HEK293 (cell line): ENCODE results near the gene RGS7.

ENCODE experiments used
- CTCF ChIA-PET: fragments of 350-600 bp; formaldehyde crosslinking; extraction: SDS; loops from one replicate; lab custom pipeline; 2021; ENCODE audit warnings: antibody characterized with exemption; lab: Yijun Ruan, JAX
- POLR2A ChIA-PET: fragments of 300-600 bp; formaldehyde crosslinking; extraction: SDS; loops from one replicate; lab custom pipeline; 2020; ENCODE audit warnings: antibody characterized with exemption, inconsistent platforms; lab: Yijun Ruan, JAX
- H3K27ac ChIP-seq: fragments of 200-500 bp; sonication (Bioruptor generic); 2 replicates; pipeline ENCODE4 v1.5.1; 2014; ENCODE audit warnings: low read depth, low read length, control low read depth, inconsistent platforms; ENCODE audit errors: extremely low read depth
- H3K36me3 ChIP-seq, 2 experiments: fragments of 200-500 bp in 1 of 2; sonication (Bioruptor generic) in 1 of 2; 1 replicate in 1 of 2; 2 replicates in 1 of 2; pipeline ENCODE4 v1.5.1; 2014 to 2017; ENCODE audit warnings: inconsistent platforms in 2 of 2, low read length in 2 of 2; ENCODE audit not compliant: control insufficient read depth in 2 of 2, insufficient read depth in 1 of 2
- H3K4me1 ChIP-seq: fragments of 200-500 bp; sonication (Bioruptor generic); 2 replicates; pipeline ENCODE4 v1.5.1; 2014; ENCODE audit warnings: mild to moderate bottlenecking, low read length, inconsistent platforms; ENCODE audit not compliant: control insufficient read depth, insufficient read depth
- H3K4me3 ChIP-seq: 2 replicates; pipeline ENCODE4 v1.5.1; 2011; ENCODE audit warnings: low read depth, mild to moderate bottlenecking, control low read depth, low read length, moderate library complexity
- H3K9me3 ChIP-seq: fragments of 200-500 bp; sonication (Bioruptor generic); 2 replicates; pipeline ENCODE4 v1.5.1; 2014; ENCODE audit warnings: low read depth, low read length, inconsistent platforms; ENCODE audit not compliant: control insufficient read depth, insufficient read depth
- KLF1 ChIP-seq: fragments of 450-650 bp; formaldehyde crosslinking; IDR thresholded peaks from 2 replicates; pipeline ENCODE4 v1.5.1; 2016; ENCODE audit warnings: missing biosample characterization, missing genetic modification characterization
- KLF10 ChIP-seq: fragments of 450-650 bp; IDR thresholded peaks from 2 replicates; pipeline ENCODE4 v1.5.1; 2018; ENCODE audit warnings: missing biosample characterization, mild to moderate bottlenecking, missing genetic modification characterization
- PRDM10 ChIP-seq: fragments of 450-650 bp; formaldehyde crosslinking; IDR thresholded peaks from 2 replicates; pipeline ENCODE4 v1.5.1; 2016; ENCODE audit warnings: missing biosample characterization, missing genetic modification characterization
- TSHZ1 ChIP-seq: fragments of 450-650 bp; formaldehyde crosslinking; IDR thresholded peaks from 2 replicates; pipeline ENCODE4 v1.5.1; 2016; ENCODE audit warnings: missing biosample characterization, missing genetic modification characterization, borderline replicate concordance
- ZBTB11 ChIP-seq: fragments of 450-650 bp; formaldehyde crosslinking; conservative IDR thresholded peaks from 2 replicates; pipeline ENCODE4 v1.5.1; 2016; ENCODE audit warnings: low read depth, missing biosample characterization, missing genetic modification characterization
- ZNF114 ChIP-seq: fragments of 450-650 bp; formaldehyde crosslinking; IDR thresholded peaks from 2 replicates; pipeline ENCODE4 v1.5.0; 2017; ENCODE audit warnings: missing biosample characterization, missing genetic modification characterization
- ZNF155 ChIP-seq: fragments of 450-650 bp; formaldehyde crosslinking; IDR thresholded peaks from 2 replicates; pipeline ENCODE4 v1.5.1; 2016; ENCODE audit warnings: missing biosample characterization, missing genetic modification characterization
- ZNF19 ChIP-seq: fragments of 450-650 bp; formaldehyde crosslinking; IDR thresholded peaks from 2 replicates; pipeline ENCODE4; 2016; ENCODE audit warnings: missing biosample characterization, missing genetic modification characterization, low read depth
- ZNF280C ChIP-seq: fragments of 450-650 bp; formaldehyde crosslinking; IDR thresholded peaks from 2 replicates; pipeline ENCODE4 v1.5.1; 2016; ENCODE audit warnings: missing biosample characterization, missing genetic modification characterization
- ZNF366 ChIP-seq: fragments of 450-650 bp; formaldehyde crosslinking; conservative IDR thresholded peaks from 2 replicates; pipeline ENCODE4 v1.5.1; 2016; ENCODE audit warnings: missing biosample characterization, missing genetic modification characterization
- ZNF37A ChIP-seq: fragments of 450-650 bp; IDR thresholded peaks from 2 replicates; pipeline ENCODE4 v1.5.1; 2018; ENCODE audit warnings: missing biosample characterization, missing genetic modification characterization
- ZNF423 ChIP-seq: fragments of 450-650 bp; formaldehyde crosslinking; IDR thresholded peaks from 2 replicates; pipeline ENCODE4 v1.5.1; 2016; ENCODE audit warnings: missing biosample characterization, missing genetic modification characterization
- ZNF513 ChIP-seq: fragments of 450-650 bp; IDR thresholded peaks from 2 replicates; pipeline ENCODE4 v1.5.1; 2018; ENCODE audit warnings: missing biosample characterization, missing genetic modification characterization
- ZNF521 ChIP-seq: fragments of 450-650 bp; formaldehyde crosslinking; IDR thresholded peaks from 2 replicates; pipeline ENCODE4 v1.5.1; 2017; ENCODE audit warnings: missing biosample characterization, mild to moderate bottlenecking, missing genetic modification characterization
- ZNF555 ChIP-seq: fragments of 450-650 bp; formaldehyde crosslinking; conservative IDR thresholded peaks from 2 replicates; pipeline ENCODE4 v1.5.1; 2017; ENCODE audit warnings: missing biosample characterization, mild to moderate bottlenecking, missing genetic modification characterization, inconsistent platforms
- ZNF560 ChIP-seq: fragments of 450-650 bp; formaldehyde crosslinking; IDR thresholded peaks from 2 replicates; pipeline ENCODE4 v1.5.1; 2017; ENCODE audit warnings: missing biosample characterization, missing genetic modification characterization, borderline replicate concordance
- ZNF623 ChIP-seq: fragments of 450-650 bp; formaldehyde crosslinking; IDR thresholded peaks from 2 replicates; pipeline ENCODE4 v1.5.1; 2016; ENCODE audit warnings: missing biosample characterization, missing genetic modification characterization
- ZNF704 ChIP-seq: fragments of 450-650 bp; formaldehyde crosslinking; IDR thresholded peaks from 2 replicates; pipeline ENCODE4 v1.5.1; 2016; ENCODE audit warnings: missing biosample characterization, missing genetic modification characterization
- ZNF707 ChIP-seq: fragments of 450-650 bp; formaldehyde crosslinking; IDR thresholded peaks from 2 replicates; pipeline ENCODE4 v1.5.1; 2016; ENCODE audit warnings: missing biosample characterization, missing genetic modification characterization

Gene RGS7

GRCh38 chr1:241125286-241125685 is 231.7 kb downstream of the RGS7 start (continued):
- no peak for TF ChIP-seq ZBTB11
- no peak for TF ChIP-seq ZNF521 (tag by site-specific recombination)
- no peak for TF ChIP-seq PRDM10 (tag by site-specific recombination)
- TF ChIP-seq ZNF19 (tag by site-specific recombination): no peak
- TF ChIP-seq, all 188 proteins: peak for 3

GRCh38 chr1:241118049-241118448 is 239.0 kb downstream of the RGS7 start:
- TF ChIP-seq ZNF560 (tag by site-specific recombination) (no peak), TSHZ1 (no peak), KLF10 (no peak), ZNF513 (tag by site-specific recombination) (no peak), ZNF366 (no peak), ZNF707 (tag by site-specific recombination) (no peak), ZNF704 (tag by site-specific recombination) (no peak), ZNF623 (no peak), KLF1 (tag by site-specific recombination) (no peak), ZNF280C (tag by site-specific recombination) (no peak), ZNF521 (tag by site-specific recombination) (no peak), ZNF423 (tag by site-specific recombination) (no peak), ZNF37A (tag by site-specific recombination) (no peak), ZNF114 (no peak), ZNF155 (tag by site-specific recombination) (no peak), ZNF19 (tag by site-specific recombination) (no peak), ZNF555 (tag by site-specific recombination) (no peak)
- POLR2A ChIA-PET: no interaction called here

More at GRCh38 chr1:241118049-241118448, 239.0 kb downstream of the RGS7 start:
- Histone ChIP-seq H3K4me1 (0 out of 2 replicates have a peak, but pooled peaks cover 5% of the 10 kb centered on the region), H3K36me3 (no peaks in the 10 kb centered on the region), H3K4me3 (no peak overlapping the region), H3K9me3 (no peaks in the 10 kb centered on the region), H3K27ac (no peak overlapping the region)
- CTCF ChIA-PET: no interaction called here
